ENCODE results near the gene AAGAB.
"Not testable (repeated sequence)": the region's sequence is repeated elsewhere in the genome, so short reads cannot be mapped to it uniquely, and the experiment has no call there.

Gene AAGAB

GRCh38 chr15:67161881-67162280, 92.6 kb downstream of the AAGAB start:
- Histone ChIP-seq H3K27me3 (ENCODE audit: insufficient read depth, low read length) (no peaks in the 10 kb centered on the region), H3K4me1 (ENCODE audit: control insufficient read depth, insufficient read depth, low read length, unreplicated experiment) (peaks cover 61% of the 10 kb centered on the region), H2AFZ (ENCODE audit: low read length, unreplicated experiment) (no peak overlapping the region), H3K27ac (ENCODE audit: low read depth, low read length) (peak overlapping the region; percentile 27), H3K36me3 (ENCODE audit: insufficient read depth, low read length) (peaks cover 35% of the 10 kb centered on the region), H3K4me3 (ENCODE audit: low read depth, low read length) (no peak overlapping the region), H3K79me2 (ENCODE audit: control insufficient read depth, insufficient read depth, low read length, unreplicated experiment) (peaks cover 76% of the 10 kb centered on the region)

DNA sequence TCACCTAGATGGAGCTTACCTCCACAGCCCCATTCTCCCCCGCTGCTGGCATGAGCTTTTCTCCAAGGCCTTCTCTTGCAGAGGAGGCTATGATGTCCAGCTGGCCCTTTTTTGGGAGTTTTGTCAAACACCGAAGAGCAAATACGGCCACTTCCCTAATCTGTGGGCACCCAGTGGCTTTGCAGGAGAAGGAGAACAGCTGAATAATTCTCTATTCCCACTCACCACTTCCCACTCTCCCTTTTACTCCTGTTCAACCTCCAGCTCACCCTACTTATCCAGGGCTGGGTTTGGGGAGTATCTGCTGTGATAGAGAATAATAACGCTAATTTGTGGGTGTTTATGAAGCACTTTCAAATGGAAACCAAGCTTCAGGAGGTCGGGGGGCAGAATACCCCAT, 93.0 kb downstream of the AAGAB start:
- peaks cover 56% of the 10 kb centered on the region for H3K4me1 ChIP-seq (ENCODE audit: control insufficient read depth, insufficient read depth, low read length, unreplicated experiment)
- H3K36me3 ChIP-seq (ENCODE audit: insufficient read depth, low read length) = peaks cover 32% of the 10 kb centered on the region
- H3K27ac ChIP-seq (ENCODE audit: low read depth, low read length) = peak overlapping the region; percentile 27
- H3K4me3 ChIP-seq (ENCODE audit: low read depth, low read length) = no peak overlapping the region
- H3K27me3 ChIP-seq (ENCODE audit: insufficient read depth, low read length) = no peaks in the 10 kb centered on the region
- H3K79me2 ChIP-seq (ENCODE audit: control insufficient read depth, insufficient read depth, low read length, unreplicated experiment) = peaks cover 77% of the 10 kb centered on the region
- H2AFZ ChIP-seq (ENCODE audit: low read length, unreplicated experiment) = no peak overlapping the region

GRCh38 chr15:67158367-67158766, 96.1 kb downstream of the AAGAB start:
- peak overlapping the region; percentile 20; the same call in 1 of the 2 replicates for H3K27ac ChIP-seq (ENCODE audit: low read depth, low read length)

GRCh38 chr15:67157521-67158252, 96.8 kb downstream of the AAGAB start:
- Histone ChIP-seq H3K36me3 (ENCODE audit: insufficient read depth, low read length) (peaks cover 49% of the 10 kb centered on the region), H3K27me3 (ENCODE audit: insufficient read depth, low read length) (no peaks in the 10 kb centered on the region), H3K27ac (ENCODE audit: low read depth, low read length) (peak overlapping the region; percentile 20; the same call in 1 of the 2 replicates), H2AFZ (ENCODE audit: low read length, unreplicated experiment) (no peak overlapping the region), H3K4me1 (ENCODE audit: control insufficient read depth, insufficient read depth, low read length, unreplicated experiment) (peaks cover 30% of the 10 kb centered on the region), H3K4me3 (ENCODE audit: low read depth, low read length) (no peak overlapping the region), H3K79me2 (ENCODE audit: control insufficient read depth, insufficient read depth, low read length, unreplicated experiment) (peaks cover 90% of the 10 kb centered on the region)

More at GRCh38 chr15:67158367-67158766, 96.1 kb downstream of the AAGAB start:
- no peak overlapping the region for H3K4me3 ChIP-seq (ENCODE audit: low read depth, low read length)
- H3K27me3 ChIP-seq (ENCODE audit: insufficient read depth, low read length) = no peaks in the 10 kb centered on the region
- H3K4me1 ChIP-seq (ENCODE audit: control insufficient read depth, insufficient read depth, low read length, unreplicated experiment) = peaks cover 30% of the 10 kb centered on the region
- no peak overlapping the region for H2AFZ ChIP-seq (ENCODE audit: low read length, unreplicated experiment)
- peaks cover 89% of the 10 kb centered on the region for H3K79me2 ChIP-seq (ENCODE audit: control insufficient read depth, insufficient read depth, low read length, unreplicated experiment)
- peaks cover 49% of the 10 kb centered on the region for H3K36me3 ChIP-seq (ENCODE audit: insufficient read depth, low read length)

DNA sequence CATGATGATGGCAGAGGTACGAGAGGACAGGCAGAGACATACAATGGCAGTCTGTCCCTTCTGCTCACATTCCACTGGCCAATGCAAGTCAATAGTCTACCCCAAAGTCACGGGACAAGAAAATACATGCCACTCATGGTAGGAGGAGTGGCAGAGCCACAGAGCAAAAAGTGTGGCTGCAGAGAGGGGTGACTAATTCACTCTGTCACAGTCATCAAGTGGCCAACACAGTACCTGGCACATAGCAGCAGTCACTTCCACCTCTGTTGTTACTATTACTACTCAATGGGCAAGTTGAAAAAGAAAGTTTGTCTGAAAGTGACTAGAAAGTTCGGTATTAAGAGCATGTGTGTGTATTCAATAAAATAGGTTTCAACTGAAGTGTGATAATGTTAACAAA, 97.6 kb downstream of the AAGAB start:
- no peak overlapping the region for H2AFZ ChIP-seq (ENCODE audit: low read length, unreplicated experiment)
- H3K4me3 ChIP-seq (ENCODE audit: low read depth, low read length) = no peak overlapping the region
- H3K79me2 ChIP-seq (ENCODE audit: control insufficient read depth, insufficient read depth, low read length, unreplicated experiment) = peaks cover 90% of the 10 kb centered on the region
- peaks cover 54% of the 10 kb centered on the region for H3K36me3 ChIP-seq (ENCODE audit: insufficient read depth, low read length)
- peaks cover 34% of the 10 kb centered on the region for H3K4me1 ChIP-seq (ENCODE audit: control insufficient read depth, insufficient read depth, low read length, unreplicated experiment)
- H3K27me3 ChIP-seq (ENCODE audit: insufficient read depth, low read length) = no peaks in the 10 kb centered on the region
- H3K27ac ChIP-seq (ENCODE audit: low read depth, low read length) = no peak overlapping the region

GRCh38 chr15:67156426-67156825, 98.0 kb downstream of the AAGAB start:
- Histone ChIP-seq H3K36me3 (ENCODE audit: insufficient read depth, low read length) (peaks cover 54% of the 10 kb centered on the region), H3K27me3 (ENCODE audit: insufficient read depth, low read length) (no peaks in the 10 kb centered on the region), H3K4me3 (ENCODE audit: low read depth, low read length) (no peak overlapping the region), H3K79me2 (ENCODE audit: control insufficient read depth, insufficient read depth, low read length, unreplicated experiment) (peaks cover 89% of the 10 kb centered on the region), H3K27ac (ENCODE audit: low read depth, low read length) (no peak overlapping the region), H2AFZ (ENCODE audit: low read length, unreplicated experiment) (no peak overlapping the region), H3K4me1 (ENCODE audit: control insufficient read depth, insufficient read depth, low read length, unreplicated experiment) (peaks cover 30% of the 10 kb centered on the region)

DNA sequence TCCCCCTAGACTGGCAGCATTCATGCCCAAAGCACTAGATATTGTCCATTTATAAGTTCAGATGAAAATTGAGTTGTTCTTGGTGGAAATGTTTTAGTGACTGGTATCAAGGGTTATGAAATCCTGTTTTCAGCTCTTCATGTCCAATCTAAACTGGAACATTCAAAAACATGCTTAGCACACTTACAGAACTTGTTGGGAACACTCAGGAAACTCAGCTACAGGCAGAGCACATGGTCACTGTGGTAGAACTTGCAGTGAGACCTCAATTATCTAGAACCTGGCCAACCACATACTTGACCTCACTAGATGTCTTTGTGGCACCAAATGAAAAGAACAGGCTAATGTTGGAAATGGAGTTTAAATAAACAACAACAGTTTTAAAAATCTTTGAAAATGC, 100.2 kb downstream of the AAGAB start:
- no peaks in the 10 kb centered on the region for H3K27me3 ChIP-seq (ENCODE audit: insufficient read depth, low read length)
- H3K36me3 ChIP-seq (ENCODE audit: insufficient read depth, low read length) = peaks cover 41% of the 10 kb centered on the region
- peak overlapping the region; percentile 23 for H3K27ac ChIP-seq (ENCODE audit: low read depth, low read length)
- peaks cover 80% of the 10 kb centered on the region for H3K79me2 ChIP-seq (ENCODE audit: control insufficient read depth, insufficient read depth, low read length, unreplicated experiment)
- H3K4me1 ChIP-seq (ENCODE audit: control insufficient read depth, insufficient read depth, low read length, unreplicated experiment) = peaks cover 29% of the 10 kb centered on the region
- no peak overlapping the region for H3K4me3 ChIP-seq (ENCODE audit: low read depth, low read length)
- no peak overlapping the region for H2AFZ ChIP-seq (ENCODE audit: low read length, unreplicated experiment)

- Histone ChIP-seq H3K36me3 (ENCODE audit: insufficient read depth, low read length) (peaks cover 41% of the 10 kb centered on the region), H3K4me1 (ENCODE audit: control insufficient read depth, insufficient read depth, low read length, unreplicated experiment) (peaks cover 41% of the 10 kb centered on the region), H3K79me2 (ENCODE audit: control insufficient read depth, insufficient read depth, low read length, unreplicated experiment) (peaks cover 82% of the 10 kb centered on the region), H3K27ac (ENCODE audit: low read depth, low read length) (peak overlapping the region; percentile 99; the same call in 1 of the 2 replicates)
- H2AFZ ChIP-seq (ENCODE audit: low read length, unreplicated experiment); H3K27me3 ChIP-seq (ENCODE audit: insufficient read depth, low read length); H3K4me3 ChIP-seq (ENCODE audit: low read depth, low read length): not testable (repeated sequence)
Observed at GRCh38 chr15:67153044-67153443, 101.4 kb downstream of the AAGAB start.

DNA sequence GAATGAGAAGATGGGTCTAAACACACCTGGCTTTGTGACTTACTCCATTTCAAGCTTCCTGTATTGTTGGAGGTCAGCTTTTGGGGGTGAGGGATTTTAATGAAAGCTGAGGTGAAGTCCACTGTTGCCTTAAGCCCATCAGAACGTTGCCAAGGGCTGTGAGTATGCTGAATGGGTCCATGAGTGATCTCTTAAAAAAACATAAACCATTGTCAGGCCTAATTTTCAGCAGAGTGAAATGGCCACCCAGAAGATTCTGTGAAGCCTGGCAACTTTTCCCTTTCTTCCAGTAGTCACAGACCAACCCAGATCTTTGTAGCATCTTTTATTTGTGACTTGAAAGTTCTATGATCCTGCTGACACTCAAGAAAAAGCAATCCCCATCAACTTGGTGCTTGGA, 102.0 kb downstream of the AAGAB start:
- Histone ChIP-seq H3K4me1 (ENCODE audit: control insufficient read depth, insufficient read depth, low read length, unreplicated experiment) (peaks cover 42% of the 10 kb centered on the region), H2AFZ (ENCODE audit: low read length, unreplicated experiment) (no peak overlapping the region), H3K4me3 (ENCODE audit: low read depth, low read length) (no peak overlapping the region), H3K27me3 (ENCODE audit: insufficient read depth, low read length) (no peaks in the 10 kb centered on the region), H3K27ac (ENCODE audit: low read depth, low read length) (peak overlapping the region; percentile 99), H3K36me3 (ENCODE audit: insufficient read depth, low read length) (peaks cover 34% of the 10 kb centered on the region), H3K79me2 (ENCODE audit: control insufficient read depth, insufficient read depth, low read length, unreplicated experiment) (peaks cover 82% of the 10 kb centered on the region)
